Measurements from ENCODE around the gene LRRC41. TPM values are rescaled to one million over a fixed set of nuclear protein-coding genes. Genes with fewer than 3 reads are reported as not detected.
"Not testable (repeated sequence)": the region's sequence is repeated elsewhere in the genome, so short reads cannot be mapped to it uniquely, and the experiment has no call there.

LRRC41 gene
- total RNA-seq, 2 experiments from 2014 or later = 36.8 to 48.8 TPM

- no peaks in the 10 kb centered on the region for H3K9me3 ChIP-seq (ENCODE audit: low read length)
- BruUV-seq (replicated peaks) = TSS peak; percentile 98
- peaks cover 13% of the 10 kb centered on the region for H4K20me1 ChIP-seq (ENCODE audit: insufficient read depth, low read length)
- peak; percentile 67 for DNase-seq (ENCODE audit: low spot score)
- peaks cover 29% of the 10 kb centered on the region for H3K79me2 ChIP-seq (ENCODE audit: insufficient read depth, low read depth, low read length)
- no peak for TF ChIP-seq EZH2phosphoT487 (IDR thresholded peaks at IDR 0.05; ENCODE audit: borderline replicate concordance, low read depth, low read length)
- TF ChIP-seq CTCF (conservative IDR thresholded peaks at IDR 0.05; ENCODE audit: low read length) = no peak
- ChIA-PET CTCF (ENCODE audit: unreplicated experiment) (interaction anchor here (0.6 to 1.5 kb wide), 4 partner anchors 9 to 28 kb away, joined by 3 to 10 read pairs (median 4); no protein-coding TSS in a partner anchor), POLR2A (interaction anchor here (0.6 to 2.0 kb wide), 22 partner anchors 9 to 1588 kb away, joined by 3 to 18 read pairs (median 4); partner anchors contain the start of genes LRRC41, POMGNT1 and UQCRH)
- peaks cover 32% of the 10 kb centered on the region for H3K4me1 ChIP-seq (ENCODE audit: insufficient read depth, low read length, poor library complexity, severe bottlenecking)
- intact Hi-C loops (cut with micrococcal nuclease; ENCODE audit: unreplicated experiment) = loop anchor here (1.0 to 5.0 kb wide), 4 partner anchors 57 to 559 kb away; partner anchors contain the start of genes GPBP1L1, LRRC41, NSUN4 and TMEM69
- H3K4me3 ChIP-seq (ENCODE audit: low read depth, low read length, poor library complexity, severe bottlenecking) = peak overlapping the region; percentile 82
- peak overlapping the region; percentile 95 for H3K4me2 ChIP-seq (ENCODE audit: low read length)
- no peaks in the 10 kb centered on the region for H3K9me2 ChIP-seq (ENCODE audit: insufficient read depth, low read length)
- peak overlapping the region; percentile 57 for H3K27ac ChIP-seq (ENCODE audit: low read depth, low read length, poor library complexity, severe bottlenecking)
- H2AFZ ChIP-seq (ENCODE audit: low read length) = peak overlapping the region; percentile 92
- peaks cover 30% of the 10 kb centered on the region for H3K36me3 ChIP-seq (ENCODE audit: insufficient read depth, low read length)
Observed at GRCh38 chr1:46246548-46247435, 56.6 kb downstream of the LRRC41 start.

GRCh38 chr1:46246136-46246535 lies 57.3 kb downstream of the LRRC41 start:
- ChIA-PET POLR2A (interaction anchor here (1.2 to 2.0 kb wide), 6 partner anchors 12 to 115 kb away, joined by 3 to 18 read pairs (median 5); partner anchors contain the start of genes LRRC41, POMGNT1 and UQCRH), CTCF (ENCODE audit: unreplicated experiment) (interaction anchor here (1.5 kb wide), 1 partner anchor 22 kb away, joined by 10 read pairs; no protein-coding TSS in a partner anchor)
- BruUV-seq (replicated peaks); DNase-seq (ENCODE audit: low spot score); H3K9me2 ChIP-seq (ENCODE audit: insufficient read depth, low read length); H2AFZ ChIP-seq (ENCODE audit: low read length); H3K9me3 ChIP-seq (ENCODE audit: low read length): not testable (repeated sequence)
- peaks cover 13% of the 10 kb centered on the region for H4K20me1 ChIP-seq (ENCODE audit: insufficient read depth, low read length)
- intact Hi-C loops (cut with micrococcal nuclease; ENCODE audit: unreplicated experiment) = loop anchor here (2.0 to 5.0 kb wide), 3 partner anchors 86 to 559 kb away; partner anchors contain the start of genes GPBP1L1, NSUN4 and TMEM69
- peaks cover 32% of the 10 kb centered on the region for H3K4me1 ChIP-seq (ENCODE audit: insufficient read depth, low read length, poor library complexity, severe bottlenecking)
- H3K4me2 ChIP-seq (ENCODE audit: low read length) = peak overlapping the region; percentile 95
- H3K79me2 ChIP-seq (ENCODE audit: insufficient read depth, low read depth, low read length) = peaks cover 29% of the 10 kb centered on the region
- H3K4me3 ChIP-seq (ENCODE audit: low read depth, low read length, poor library complexity, severe bottlenecking) = peak overlapping the region; percentile 82
- peak overlapping the region; percentile 57 for H3K27ac ChIP-seq (ENCODE audit: low read depth, low read length, poor library complexity, severe bottlenecking)
- peaks cover 24% of the 10 kb centered on the region for H3K36me3 ChIP-seq (ENCODE audit: insufficient read depth, low read length)

- Histone ChIP-seq H3K27ac (ENCODE audit: low read depth, low read length, poor library complexity, severe bottlenecking) (peak overlapping the region; percentile 1), H3K4me1 (ENCODE audit: insufficient read depth, low read length, poor library complexity, severe bottlenecking) (peaks cover 32% of the 10 kb centered on the region), H3K9me2 (ENCODE audit: insufficient read depth, low read length) (no peaks in the 10 kb centered on the region), H4K20me1 (ENCODE audit: insufficient read depth, low read length) (peaks cover 13% of the 10 kb centered on the region), H3K9me3 (ENCODE audit: low read length) (no peaks in the 10 kb centered on the region), H3K36me3 (ENCODE audit: insufficient read depth, low read length) (peaks cover 10% of the 10 kb centered on the region), H3K79me2 (ENCODE audit: insufficient read depth, low read depth, low read length) (peaks cover 21% of the 10 kb centered on the region), H2AFZ (ENCODE audit: low read length) (peak overlapping the region; percentile 41), H3K4me2 (ENCODE audit: low read length) (no peak overlapping the region), H3K4me3 (ENCODE audit: low read depth, low read length, poor library complexity, severe bottlenecking) (no peak overlapping the region)
- TF ChIP-seq CTCF (conservative IDR thresholded peaks at IDR 0.05; ENCODE audit: low read length) (peak; percentile 83), EZH2phosphoT487 (IDR thresholded peaks at IDR 0.05; ENCODE audit: borderline replicate concordance, low read depth, low read length) (no peak)
- intact Hi-C loops (cut with micrococcal nuclease; ENCODE audit: unreplicated experiment) = loop anchor here (1.0 to 5.0 kb wide), 3 partner anchors 87 to 558 kb away; partner anchors contain the start of genes GPBP1L1 and TMEM69
- peak; percentile 74 for DNase-seq (ENCODE audit: low spot score)
- BruUV-seq (replicated peaks) = no TSS peak
- ChIA-PET CTCF (ENCODE audit: unreplicated experiment) (interaction anchor here (1.5 to 1.7 kb wide), 2 partner anchors 21 to 78 kb away, joined by 3 to 7 read pairs; no protein-coding TSS in a partner anchor), POLR2A (interaction anchor here (0.7 to 1.6 kb wide), 6 partner anchors 10 to 911 kb away, joined by 3 to 7 read pairs (median 4); no protein-coding TSS in a partner anchor)
Observed at GRCh38 chr1:46244656-46245371, 58.6 kb downstream of the LRRC41 start.

GRCh38 chr1:46243831-46244230 lies 59.6 kb downstream of the LRRC41 start:
- POLR2A ChIA-PET = interaction anchor here (0.7 to 1.6 kb wide), 3 partner anchors 9 to 910 kb away, joined by 3 to 7 read pairs (median 5); no protein-coding TSS in a partner anchor
- not testable (repeated sequence) for BruUV-seq (replicated peaks)

More at GRCh38 chr1:46243831-46244230, 59.6 kb downstream of the LRRC41 start:
- H3K4me3 ChIP-seq (ENCODE audit: low read depth, low read length, poor library complexity, severe bottlenecking); intact Hi-C loops (cut with micrococcal nuclease; ENCODE audit: unreplicated experiment); H2AFZ ChIP-seq (ENCODE audit: low read length); DNase-seq (ENCODE audit: low spot score); H3K9me2 ChIP-seq (ENCODE audit: insufficient read depth, low read length); H3K9me3 ChIP-seq (ENCODE audit: low read length); H3K27ac ChIP-seq (ENCODE audit: low read depth, low read length, poor library complexity, severe bottlenecking); H4K20me1 ChIP-seq (ENCODE audit: insufficient read depth, low read length); H3K36me3 ChIP-seq (ENCODE audit: insufficient read depth, low read length); H3K4me2 ChIP-seq (ENCODE audit: low read length): not testable (repeated sequence)
- Histone ChIP-seq H3K4me1 (ENCODE audit: insufficient read depth, low read length, poor library complexity, severe bottlenecking) (peaks cover 22% of the 10 kb centered on the region), H3K79me2 (ENCODE audit: insufficient read depth, low read depth, low read length) (peaks cover 11% of the 10 kb centered on the region)
- CTCF ChIA-PET (ENCODE audit: unreplicated experiment) = interaction anchor here (0.6 to 1.7 kb wide), 2 partner anchors 77 to 264 kb away, joined by 3 to 4 read pairs; no protein-coding TSS in a partner anchor

Measured in OCI-LY7 (cell line).